ENCODE measurements around the gene CAMTA1. TPM values are rescaled to one million over a fixed set of nuclear protein-coding genes. Genes with fewer than 3 reads are reported as not detected.

The CAMTA1 gene
- total and polyA plus RNA-seq, 9 of the 15 experiments (the other 6 are each of a cell fraction or from before 2014, with no cell fraction given): 43.9 to 161 (median 65.9) TPM

DNA sequence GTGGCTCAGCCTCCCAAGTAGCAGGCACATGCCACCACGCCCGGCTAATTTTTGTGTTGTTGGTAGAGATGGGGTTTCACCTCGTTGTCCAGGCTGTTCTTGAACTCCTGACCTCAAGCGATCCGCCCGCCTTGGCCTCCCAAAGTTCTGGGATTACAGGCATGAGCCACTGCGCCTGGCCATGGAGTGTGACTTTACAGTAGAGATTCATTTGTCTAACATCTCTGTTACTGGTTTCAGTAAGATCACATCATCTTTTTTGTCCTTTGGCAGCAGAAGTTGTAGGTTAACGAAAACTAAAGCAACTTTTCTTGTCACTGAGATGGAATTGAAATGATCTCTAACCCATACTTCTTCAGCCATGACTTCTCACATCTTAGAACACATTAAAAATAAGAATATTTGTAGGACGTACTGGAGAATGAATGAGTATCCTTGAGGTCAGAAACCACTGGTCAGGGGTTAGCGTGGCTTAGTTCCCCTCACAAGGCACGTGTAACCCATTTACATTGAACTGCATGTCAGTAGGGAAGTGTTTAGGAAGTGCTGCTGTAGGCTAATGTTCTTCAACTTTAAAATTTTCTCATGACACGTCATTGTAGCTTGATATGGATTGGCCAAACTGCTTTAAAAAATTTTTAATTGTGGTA, 75.9 kb downstream of the CAMTA1 start:
- 66% methylated on average over 12 of the region's 12 CpGs for WGBS (ENCODE audit: insufficient coverage, low coverage, missing lambda C conversion rate)

More for the DNA sequence above, 75.9 kb downstream of the CAMTA1 start:
- TF ChIP-seq NUFIP1 (IDR thresholded peaks at IDR 0.05; ENCODE audit: partially characterized antibody) (no peak), SNRNP70 (optimal IDR thresholded peaks at IDR 0.05; ENCODE audit: low read depth, low read length) (no peak), LCOR (CRISPR knock-in tag; IDR thresholded peaks at IDR 0.05) (no peak), TSHZ1 (CRISPR knock-in tag; IDR thresholded peaks at IDR 0.05) (no peak)
- H4K20me1 ChIP-seq (replicated peaks; ENCODE audit: control insufficient read depth, insufficient read depth, low read length): peaks cover 4% of the 10 kb centered on the region; the same call in 1 of the 2 replicates
- no peaks in the 10 kb centered on the region for H3K9me3 ChIP-seq (replicated peaks; ENCODE audit: control insufficient read depth, insufficient read depth, low read depth, low read length)
- H3K9me1 ChIP-seq (ENCODE audit: control insufficient read depth, insufficient read depth, low read length): no peaks in the 10 kb centered on the region
- intact Hi-C loops (cut with micrococcal nuclease) (no loop called here), in situ Hi-C loops (cut with MboI) (no loop called here)
- ChIA-PET CTCF (ENCODE audit: low intra/inter-chr PET ratio) (no interaction called here), POLR2A (interaction anchor here (1.0 kb wide), 1 partner anchor 73 kb away, joined by 3 read pairs; no protein-coding TSS in a partner anchor)
- no peak for ATAC-seq
- no TSS peak for BruUV-seq (replicated peaks)
- H3K4me2 ChIP-seq (ENCODE audit: insufficient read depth, low read length): no peak overlapping the region
- FAIRE-seq: no peak
- H3K36me3 ChIP-seq (ENCODE audit: control insufficient read depth, insufficient read depth, low read length): no peaks in the 10 kb centered on the region
- H3K79me2 ChIP-seq (ENCODE audit: control insufficient read depth, insufficient read depth, low read length): no peaks in the 10 kb centered on the region
- H3K27me3 ChIP-seq (ENCODE audit: control insufficient read depth in 2 of 2, insufficient read depth in 2 of 2, low read length in 2 of 2): no peaks in the 10 kb centered on the region
- no peak overlapping the region for H3K4me3 ChIP-seq
- H3K4me1 ChIP-seq (replicated peaks in 1 of 2; ENCODE audit: control insufficient read depth in 2 of 2, insufficient read depth in 2 of 2, low read length in 2 of 2): no peaks in the 10 kb centered on the region
- no peak for DNase-seq (ENCODE audit: extremely low read depth in 1 of 4, low spot score in 3 of 4)
- H3K27ac ChIP-seq (ENCODE audit: extremely low read depth, low read depth, low read length): no peak overlapping the region
- H2AFZ ChIP-seq (ENCODE audit: low read depth, low read length): no peak overlapping the region
- no peak overlapping the region for H3K9ac ChIP-seq (ENCODE audit: insufficient read depth in 1 of 2, low read depth in 2 of 2, low read length in 2 of 2)
